Neuronal stem cell (in vitro differentiated cells): ENCODE results near the gene S100A4.

ENCODE experiments used
- DNase-seq: peaks from one replicate; pipeline ENCODE4 v3.0.0-alpha.2; 2013; ENCODE audit warnings: low spot score
- H2AFZ ChIP-seq: one replicate; pipeline ENCODE4 v1.6.1; 2013; ENCODE audit warnings: mild to moderate bottlenecking, low read length, inconsistent platforms
- H2AK5ac ChIP-seq: 2 replicates; pipeline ENCODE4 v1.6.1; 2013; ENCODE audit warnings: low read depth, mild to moderate bottlenecking, inconsistent platforms, low read length, moderate library complexity, mixed read lengths
- H2BK120ac ChIP-seq: 2 replicates; pipeline ENCODE4 v1.6.1; 2013; ENCODE audit warnings: low read depth, mild to moderate bottlenecking, inconsistent platforms, low read length, moderate library complexity, mixed read lengths
- H2BK12ac ChIP-seq: one replicate; pipeline ENCODE4 v1.6.1; 2013; ENCODE audit warnings: low read length, inconsistent platforms
- H2BK15ac ChIP-seq: 2 replicates; pipeline ENCODE4 v1.6.1; 2013; ENCODE audit warnings: mild to moderate bottlenecking, low read length, inconsistent platforms, mixed read lengths
- H2BK5ac ChIP-seq: one replicate; pipeline ENCODE4 v1.6.1; 2013; ENCODE audit warnings: inconsistent platforms, mild to moderate bottlenecking, low read length, moderate library complexity
- H3K14ac ChIP-seq: one replicate; pipeline ENCODE4 v1.6.1; 2013; ENCODE audit warnings: low read length, inconsistent platforms
- H3K18ac ChIP-seq: 2 replicates; pipeline ENCODE4 v1.6.1; 2013; ENCODE audit warnings: low read length, inconsistent platforms
- H3K23ac ChIP-seq: 2 replicates; pipeline ENCODE4 v1.6.1; 2013; ENCODE audit warnings: low read depth, mild to moderate bottlenecking, mixed read lengths, low read length, inconsistent platforms; ENCODE audit not compliant: poor library complexity
- H3K27ac ChIP-seq: replicated peaks from 3 replicates; pipeline ENCODE4 v1.5.1; 2013; ENCODE audit warnings: low read length, inconsistent platforms
- H3K27me3 ChIP-seq, 3 experiments: 2 replicates each; pipeline ENCODE4 v1.6.1; 2013; ENCODE audit warnings: low read length in 3 of 3, mild to moderate bottlenecking in 2 of 3, inconsistent platforms in 1 of 3, low read depth in 1 of 3, mixed read lengths in 1 of 3, moderate library complexity in 1 of 3; ENCODE audit not compliant: control insufficient read depth in 3 of 3, insufficient read depth in 3 of 3
- H3K36me3 ChIP-seq, 2 donors: replicated peaks in 1 of 2; 2 replicates each; pipeline ENCODE4 v1.6.1; 2013; ENCODE audit warnings: low read length in 2 of 2; ENCODE audit not compliant: control insufficient read depth in 2 of 2, insufficient read depth in 2 of 2
- H3K4ac ChIP-seq: 2 replicates; pipeline ENCODE4 v1.6.1; 2013; ENCODE audit warnings: inconsistent platforms, mild to moderate bottlenecking, low read length, moderate library complexity
- H3K4me1 ChIP-seq, 2 donors: 1 replicate in 1 of 2; 2 replicates in 1 of 2; pipeline ENCODE4 v1.6.1; 2013; ENCODE audit warnings: low read length in 2 of 2, low read depth in 1 of 2; ENCODE audit not compliant: control insufficient read depth in 2 of 2, insufficient read depth in 1 of 2
- H3K4me2 ChIP-seq: one replicate; pipeline ENCODE4 v1.6.1; 2013; ENCODE audit warnings: mild to moderate bottlenecking, low read length, inconsistent platforms; ENCODE audit not compliant: insufficient read depth, poor library complexity, severe bottlenecking
- H3K4me3 ChIP-seq, 2 donors: 2 replicates each; pipeline ENCODE4 v1.5.1; 2013; ENCODE audit warnings: low read length in 2 of 2, mild to moderate bottlenecking in 2 of 2, inconsistent platforms in 1 of 2, moderate library complexity in 1 of 2
- H3K79me1 ChIP-seq: one replicate; pipeline ENCODE4 v1.6.1; 2013; ENCODE audit warnings: low read depth, mild to moderate bottlenecking, inconsistent platforms, low read length, moderate library complexity
- H3K9ac ChIP-seq: one replicate; pipeline ENCODE4 v1.6.1; 2013; ENCODE audit warnings: mild to moderate bottlenecking, low read depth, low read length, inconsistent platforms; ENCODE audit not compliant: poor library complexity
- H3K9me3 ChIP-seq, 2 donors: replicated peaks in 1 of 2; 2 replicates each; pipeline versions ENCODE3 to v1.6.1; 2013; ENCODE audit warnings: low read length in 2 of 2, mild to moderate bottlenecking in 2 of 2, inconsistent platforms in 1 of 2, low read depth in 1 of 2, mixed read lengths in 1 of 2, moderate library complexity in 1 of 2; ENCODE audit not compliant: control insufficient read depth in 2 of 2, insufficient read depth in 1 of 2
- H4K8ac ChIP-seq: one replicate; pipeline ENCODE4 v1.6.1; 2013; ENCODE audit warnings: low read depth, mild to moderate bottlenecking, inconsistent platforms, low read length, moderate library complexity
- H4K91ac ChIP-seq: one replicate; pipeline ENCODE4 v1.6.1; 2013; ENCODE audit warnings: low read length, low read depth, mild to moderate bottlenecking, inconsistent platforms; ENCODE audit not compliant: poor library complexity
- WGBS, 2 donors: extraction: QIAGEN DNeasy Blood & Tissue Kit; methylation state at CpG; one replicate each; pipeline ENCODE4 v1.1.7; 2013; ENCODE audit warnings: missing lambda C conversion rate in 2 of 2, mixed read lengths in 1 of 2; ENCODE audit not compliant: insufficient read length in 2 of 2, insufficient replicate concordance in 1 of 2; ENCODE audit errors: extremely low coverage in 2 of 2; 5-methylcytosine and 5-hydroxymethylcytosine counted together

S100A4 gene

GRCh38 chr1:153542956-153543711, 2.5 kb downstream of the S100A4 start:
- Histone ChIP-seq H3K4me3 (no peak overlapping the region), H3K27me3 (peaks cover 0 to 23% (median 0%) of the 10 kb centered on the region in 3 experiments), H3K79me1 (no peaks in the 10 kb centered on the region), H4K8ac (no peak overlapping the region), H4K91ac (no peak overlapping the region), H3K27ac (no peak overlapping the region), H2BK5ac (no peak overlapping the region), H3K4ac (no peak overlapping the region), H3K23ac (no peak overlapping the region), H3K9ac (no peak overlapping the region), H3K4me1 (peaks cover 13 to 32% of the 10 kb centered on the region in 2 donors), H2BK12ac (no peak overlapping the region), H3K4me2 (no peak overlapping the region), H2AFZ (no peak overlapping the region), H2AK5ac (peak overlapping the region; percentile 5), H2BK15ac (no peak overlapping the region), H2BK120ac (no peak overlapping the region), H3K18ac (peak overlapping the region; percentile 1), H3K14ac (no peak overlapping the region), H3K36me3 (no peaks in the 10 kb centered on the region), H3K9me3 (no peaks in the 10 kb centered on the region)
- WGBS, 2 donors: no CpG with 5 or more reads among the region's 13 CpGs
- no peak for DNase-seq

GRCh38 chr1:153541641-153542590, 3.7 kb downstream of the S100A4 start:
- H2BK120ac ChIP-seq: no peak overlapping the region
- H3K9me3 ChIP-seq: no peaks in the 10 kb centered on the region
- H2BK5ac ChIP-seq: no peak overlapping the region
- H3K4me2 ChIP-seq: no peak overlapping the region
- H2AFZ ChIP-seq: no peak overlapping the region
- peaks cover 0 to 22% (median 0%) of the 10 kb centered on the region in 3 experiments for H3K27me3 ChIP-seq
- H2BK15ac ChIP-seq: no peak overlapping the region
- H3K4me1 ChIP-seq: peaks cover 9 to 25% of the 10 kb centered on the region in 2 donors
- no peak overlapping the region for H4K8ac ChIP-seq
- H3K36me3 ChIP-seq: no peaks in the 10 kb centered on the region
- H4K91ac ChIP-seq: no peak overlapping the region
- no CpG with 5 or more reads among the region's 13 CpGs for WGBS, 2 donors
- no peak overlapping the region for H3K23ac ChIP-seq
- no peak overlapping the region for H3K27ac ChIP-seq
- H3K4ac ChIP-seq: no peak overlapping the region
- no peak for DNase-seq
- H3K4me3 ChIP-seq: no peak overlapping the region
- no peaks in the 10 kb centered on the region for H3K79me1 ChIP-seq
- H2BK12ac ChIP-seq: no peak overlapping the region
- no peak overlapping the region for H3K9ac ChIP-seq
- no peak overlapping the region for H2AK5ac ChIP-seq
- no peak overlapping the region for H3K14ac ChIP-seq
- H3K18ac ChIP-seq: no peak overlapping the region

GRCh38 chr1:153540394-153541361, 4.9 kb downstream of the S100A4 start, which contains the start of gene S100A5:
Gene S100A5, minus strand, starts transcription at chr1:153540934. Its CDS starts 743 bp downstream, at chr1:153540191.
- peak within 1 kb of the TSS; percentile 60 for H2AK5ac ChIP-seq
- no peak within 1 kb of the TSS for H2BK5ac ChIP-seq
- H3K4me3 ChIP-seq: no peak within 1 kb of the TSS
- peak within 1 kb of the TSS; percentile 73 for H4K8ac ChIP-seq
- peaks cover 0 to 32% (median 0%) of the 10 kb centered on the region in 3 experiments for H3K27me3 ChIP-seq
- H3K14ac ChIP-seq: no peak within 1 kb of the TSS
- no peak within 1 kb of the TSS for H3K27ac ChIP-seq
- WGBS, 2 donors: no CpG with 5 or more reads among the region's 11 CpGs
- H2BK120ac ChIP-seq: no peak within 1 kb of the TSS
- H3K79me1 ChIP-seq: no peaks in the 10 kb centered on the region
- no peaks in the 10 kb centered on the region for H3K36me3 ChIP-seq
- H3K4me1 ChIP-seq: peaks cover 9 to 26% of the 10 kb centered on the region in 2 donors
- no peak within 1 kb of the TSS for H4K91ac ChIP-seq
- H2AFZ ChIP-seq: peak within 1 kb of the TSS; percentile 7
- no peak within 1 kb of the TSS for H3K9ac ChIP-seq
- no peak for DNase-seq
- H3K23ac ChIP-seq: no peak within 1 kb of the TSS
- no peak within 1 kb of the TSS for H3K4ac ChIP-seq
- H3K9me3 ChIP-seq: no peaks in the 10 kb centered on the region
- no peak within 1 kb of the TSS for H3K4me2 ChIP-seq
- peak within 1 kb of the TSS; percentile 19 for H2BK15ac ChIP-seq
- H2BK12ac ChIP-seq: peak within 1 kb of the TSS; percentile 42
- peak within 1 kb of the TSS; percentile 55 for H3K18ac ChIP-seq
